H7 (cell line): ENCODE results near the gene MADD. TPM values are rescaled to one million over a fixed set of nuclear protein-coding genes. Genes with fewer than 3 reads are reported as not detected.

ENCODE experiments used
- DNase-seq: peaks from one replicate; pipeline ENCODE4 v3.0.0; 2012
- H3K27me3 ChIP-seq: 2 replicates; pipeline ENCODE4 v1.6.0; 2011; ENCODE audit warnings: mild to moderate bottlenecking, low read length; ENCODE audit not compliant: control insufficient read depth, insufficient read depth
- H3K36me3 ChIP-seq: replicated peaks from 2 replicates; pipeline ENCODE4 v1.5.1; 2011; ENCODE audit warnings: low read length; ENCODE audit not compliant: control insufficient read depth, insufficient read depth
- H3K4me3 ChIP-seq: 2 replicates; pipeline ENCODE4 v1.5.1; 2011; ENCODE audit warnings: low read depth, mild to moderate bottlenecking, control low read depth, low read length, moderate library complexity; ENCODE audit not compliant: insufficient read depth
- total RNA-seq: library from RNA; depleted of rRNA; stranded (reverse); fragments of >200 nt; shearing (Covaris generic); gene quantifications from 2 replicates; pipeline ENCODE4 v1.2.3, GENCODE V29; 2014

Gene MADD
- total RNA-seq, 1 experiment from 2014 or later: 21.3 TPM

DNA sequence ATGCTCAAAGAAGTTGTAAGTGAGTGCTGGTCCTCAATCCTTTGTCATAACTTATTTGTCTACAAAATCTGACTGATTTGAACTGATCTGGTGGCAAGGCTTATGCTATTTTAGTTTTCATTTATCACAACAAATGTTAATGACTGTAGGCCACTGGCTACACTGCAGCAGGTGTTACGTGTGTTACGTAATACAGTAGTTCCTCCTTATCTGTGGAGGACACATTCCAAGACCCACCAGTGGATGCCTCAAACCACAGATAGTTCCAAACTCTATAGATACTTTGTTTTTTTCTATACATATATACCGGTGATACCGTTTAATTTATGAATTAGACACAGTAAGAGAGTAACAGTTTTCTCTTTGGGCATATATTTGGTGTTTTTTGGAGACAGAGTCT is 7.0 kb downstream of the MADD start:
- no peak for DNase-seq
- Histone ChIP-seq H3K36me3 (peaks cover 15% of the 10 kb centered on the region), H3K4me3 (no peak overlapping the region), H3K27me3 (no peaks in the 10 kb centered on the region)

DNA sequence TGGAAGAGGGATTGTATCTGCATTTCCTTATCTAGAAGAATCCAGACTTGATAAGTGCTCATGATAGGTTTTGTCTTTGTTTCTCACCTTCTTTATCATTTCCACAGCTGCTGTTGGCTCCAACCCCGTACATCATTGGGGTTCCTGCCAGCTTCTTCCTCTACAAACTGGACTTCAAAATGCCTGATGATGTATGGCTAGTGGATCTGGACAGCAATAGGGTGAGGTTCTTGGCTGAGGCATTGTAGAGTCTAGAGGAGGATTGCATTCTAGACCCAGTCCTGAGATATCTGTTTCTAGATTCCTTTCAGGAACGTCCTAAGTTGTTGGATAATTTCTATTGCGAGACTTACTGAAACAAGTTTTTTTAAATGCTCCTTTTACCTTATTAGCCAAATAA is 8.1 kb downstream of the MADD start:
- H3K36me3 ChIP-seq: peaks cover 22% of the 10 kb centered on the region
- no peaks in the 10 kb centered on the region for H3K27me3 ChIP-seq
- H3K4me3 ChIP-seq: no peak overlapping the region
- no peak for DNase-seq

DNA sequence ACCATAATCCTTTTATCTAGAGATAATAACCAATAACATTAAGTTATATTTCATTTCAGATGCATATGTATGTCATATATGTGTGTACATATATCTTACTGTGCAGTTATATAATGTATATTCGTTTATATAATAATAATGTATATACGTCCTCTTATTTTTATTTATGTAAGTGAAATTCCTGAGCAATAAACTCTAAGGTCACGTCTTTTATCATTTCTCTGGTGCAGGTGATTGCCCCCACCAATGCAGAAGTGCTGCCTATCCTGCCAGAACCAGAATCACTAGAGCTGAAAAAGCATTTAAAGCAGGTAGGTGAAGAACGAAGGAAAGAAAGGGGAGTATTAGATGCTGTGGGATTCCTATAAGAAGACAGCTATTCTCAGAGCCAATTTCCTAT is 8.8 kb downstream of the MADD start:
- H3K27me3 ChIP-seq: no peaks in the 10 kb centered on the region
- no peak overlapping the region for H3K4me3 ChIP-seq
- DNase-seq: no peak
- H3K36me3 ChIP-seq: peaks cover 22% of the 10 kb centered on the region

DNA sequence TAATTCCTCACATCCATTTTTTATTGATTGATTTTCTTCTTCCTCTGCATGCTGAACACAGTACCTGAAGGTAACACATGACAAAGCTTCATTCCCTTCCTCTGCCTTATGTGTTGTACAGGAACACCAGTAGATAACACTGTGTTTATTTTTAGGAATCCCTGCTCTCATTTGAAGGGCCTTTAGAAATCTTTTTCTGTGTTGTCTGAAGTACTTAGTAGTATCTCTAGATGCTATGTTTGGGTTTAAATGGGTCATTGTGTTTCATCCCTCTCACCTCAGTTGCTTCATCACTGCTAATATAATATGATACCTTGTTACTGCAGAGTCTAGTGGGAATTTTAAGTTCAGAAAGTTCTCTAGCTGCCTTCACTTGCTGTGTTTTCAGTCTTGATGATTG is 10.2 kb downstream of the MADD start:
- Histone ChIP-seq H3K4me3 (no peak overlapping the region), H3K27me3 (no peaks in the 10 kb centered on the region), H3K36me3 (peaks cover 30% of the 10 kb centered on the region)
- no peak for DNase-seq

DNA sequence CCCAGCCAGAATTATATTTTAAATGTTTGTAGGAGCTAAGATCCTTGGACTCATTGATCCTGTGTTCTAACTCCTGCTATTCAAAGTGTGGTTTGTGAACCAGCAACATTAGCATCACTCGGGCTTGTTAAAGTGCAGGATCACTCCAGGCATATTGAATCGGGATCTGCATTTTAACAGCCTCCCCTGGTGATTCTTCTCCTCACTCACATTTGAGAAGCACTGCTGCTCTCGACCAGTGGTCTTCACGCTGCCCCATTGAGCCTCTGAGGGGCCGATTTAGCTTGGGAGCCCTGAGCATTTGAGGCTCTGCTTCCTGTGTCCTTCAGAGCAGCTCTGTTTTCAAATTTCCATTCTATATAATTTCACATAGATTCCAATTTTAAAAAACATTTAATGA is 10.9 kb downstream of the MADD start:
- peak; percentile 68 for DNase-seq
- no peak overlapping the region for H3K4me3 ChIP-seq
- H3K27me3 ChIP-seq: no peaks in the 10 kb centered on the region
- H3K36me3 ChIP-seq: peaks cover 34% of the 10 kb centered on the region

DNA sequence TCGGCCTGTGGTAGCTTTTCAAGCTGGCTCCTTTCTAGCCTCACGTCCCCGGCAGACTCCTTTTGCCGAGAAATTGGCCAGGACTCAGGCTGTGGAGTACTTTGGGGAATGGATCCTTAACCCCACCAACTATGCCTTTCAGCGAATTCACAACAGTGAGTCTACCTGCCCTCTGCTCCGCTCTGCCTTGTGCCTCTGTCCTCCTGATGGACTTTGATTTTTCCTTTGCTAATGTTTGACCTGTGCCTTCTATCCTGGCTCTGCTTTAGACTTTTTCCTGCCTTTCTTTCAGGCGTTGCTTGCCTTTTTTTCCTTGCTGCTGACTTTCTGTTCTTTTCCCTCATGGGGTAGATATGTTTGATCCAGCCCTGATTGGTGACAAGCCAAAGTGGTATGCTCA is 12.5 kb downstream of the MADD start:
- no peak for DNase-seq
- Histone ChIP-seq H3K36me3 (peaks cover 31% of the 10 kb centered on the region), H3K27me3 (no peaks in the 10 kb centered on the region), H3K4me3 (no peak overlapping the region)

DNA sequence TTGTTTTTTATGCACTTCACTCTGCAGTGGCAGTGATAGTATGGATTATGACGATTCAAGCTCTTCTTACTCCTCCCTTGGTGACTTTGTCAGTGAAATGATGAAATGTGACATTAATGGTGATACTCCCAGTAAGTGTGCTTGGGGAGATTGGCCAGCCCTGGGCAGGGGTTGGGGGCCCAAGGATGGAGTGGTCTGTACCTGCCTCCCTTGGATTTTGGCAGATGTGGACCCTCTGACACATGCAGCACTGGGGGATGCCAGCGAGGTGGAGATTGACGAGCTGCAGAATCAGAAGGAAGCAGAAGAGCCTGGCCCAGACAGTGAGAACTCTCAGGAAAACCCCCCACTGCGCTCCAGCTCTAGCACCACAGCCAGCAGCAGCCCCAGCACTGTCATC is 14.2 kb downstream of the MADD start:
- no peak for DNase-seq
- H3K36me3 ChIP-seq: peaks cover 34% of the 10 kb centered on the region
- no peak overlapping the region for H3K4me3 ChIP-seq
- H3K27me3 ChIP-seq: no peaks in the 10 kb centered on the region

DNA sequence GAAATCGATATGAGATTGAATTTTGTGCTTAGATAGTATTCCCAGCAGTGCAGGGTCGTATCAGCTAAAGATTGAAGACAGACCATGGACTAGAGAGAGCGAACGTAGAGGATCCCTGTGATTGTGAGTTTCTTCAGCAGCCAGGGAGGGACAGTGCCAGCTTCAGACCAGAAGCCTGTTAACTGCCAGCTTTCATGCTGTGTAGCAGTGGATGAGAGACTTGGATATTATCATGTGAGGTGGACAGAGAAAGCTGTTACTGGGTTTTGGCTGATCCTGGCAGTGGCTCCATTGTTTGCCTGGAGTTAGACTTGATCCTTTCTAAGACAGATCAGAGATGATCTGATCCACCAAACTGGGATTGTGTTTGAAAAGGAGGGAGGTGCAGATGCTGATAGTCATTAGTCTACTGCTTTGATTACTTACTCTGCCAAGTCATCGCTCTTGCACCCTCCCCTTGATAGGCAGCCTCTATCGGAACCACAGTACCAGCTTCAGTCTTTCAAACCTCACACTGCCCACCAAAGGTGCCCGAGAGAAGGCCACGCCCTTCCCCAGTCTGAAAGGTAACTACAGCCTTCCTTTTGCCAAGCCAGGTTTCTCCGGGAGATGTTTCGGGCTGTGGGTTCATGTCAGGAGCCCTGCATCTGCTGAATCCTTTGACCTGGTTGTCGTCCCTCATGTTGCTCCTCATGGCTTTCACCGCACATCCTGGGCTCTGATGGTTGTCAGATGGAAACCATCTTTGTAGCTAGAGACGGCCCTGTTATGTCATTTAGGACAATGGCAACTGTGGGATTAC is 16.2 kb downstream of the MADD start:
- no peak overlapping the region for H3K4me3 ChIP-seq
- H3K27me3 ChIP-seq: no peaks in the 10 kb centered on the region
- H3K36me3 ChIP-seq: peaks cover 41% of the 10 kb centered on the region

DNA sequence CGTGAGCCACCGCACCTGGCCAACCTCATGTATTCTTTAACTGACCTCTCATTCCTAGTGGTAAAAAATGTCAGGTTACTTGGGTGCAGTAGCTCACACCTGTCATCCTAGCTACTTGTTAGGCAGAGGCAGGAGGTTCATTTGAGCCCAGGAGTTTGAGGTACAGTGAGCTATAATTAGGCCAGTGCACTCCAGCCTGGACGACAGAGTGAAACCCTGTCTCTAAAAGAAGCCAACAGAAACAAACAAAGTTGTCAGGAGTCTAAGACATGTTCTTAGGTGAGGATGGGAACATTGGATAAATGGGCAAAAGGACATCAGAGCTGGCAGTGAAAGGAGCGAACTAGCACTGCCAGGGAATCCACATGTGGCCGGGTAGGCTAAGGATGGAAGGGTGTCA is 18.1 kb downstream of the MADD start:
- H3K4me3 ChIP-seq: no peak overlapping the region
- peaks cover 40% of the 10 kb centered on the region for H3K36me3 ChIP-seq
- DNase-seq: no peak
- no peaks in the 10 kb centered on the region for H3K27me3 ChIP-seq

More for the DNA sequence above, 16.2 kb downstream of the MADD start:
- no peak for DNase-seq

DNA sequence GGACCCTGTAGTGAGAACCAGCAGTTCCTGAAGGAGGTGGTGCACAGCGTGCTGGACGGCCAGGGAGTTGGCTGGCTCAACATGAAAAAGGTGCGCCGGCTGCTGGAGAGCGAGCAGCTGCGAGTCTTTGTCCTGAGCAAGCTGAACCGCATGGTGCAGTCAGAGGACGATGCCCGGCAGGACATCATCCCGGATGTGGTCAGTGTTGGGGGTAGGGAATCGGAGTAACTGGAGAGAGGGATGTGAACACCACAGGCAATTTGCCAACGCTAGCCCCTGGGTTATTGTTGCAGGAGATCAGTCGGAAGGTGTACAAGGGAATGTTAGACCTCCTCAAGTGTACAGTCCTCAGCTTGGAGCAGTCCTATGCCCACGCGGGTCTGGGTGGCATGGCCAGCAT is 19.9 kb downstream of the MADD start:
- peaks cover 36% of the 10 kb centered on the region for H3K36me3 ChIP-seq
- peak; percentile 10 for DNase-seq
- H3K4me3 ChIP-seq: no peak overlapping the region
- H3K27me3 ChIP-seq: no peaks in the 10 kb centered on the region

DNA sequence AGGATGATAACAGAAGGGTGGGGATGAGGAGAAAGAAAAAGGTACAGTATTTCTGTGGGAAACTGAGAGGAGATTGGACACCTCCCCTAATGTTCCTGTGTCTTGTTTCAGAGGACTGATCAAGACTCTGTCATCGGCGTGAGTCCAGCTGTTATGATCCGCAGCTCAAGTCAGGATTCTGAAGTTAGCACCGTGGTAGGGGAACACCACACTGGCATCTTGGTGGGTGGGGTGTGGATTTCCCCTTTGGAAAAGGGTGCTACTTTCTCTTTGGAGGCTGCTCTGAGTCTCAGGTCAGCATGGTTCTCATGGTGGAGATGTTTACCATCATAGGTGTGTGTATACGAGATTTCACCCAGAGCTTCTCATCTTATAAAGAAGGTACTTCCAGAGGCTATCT is 25.5 kb downstream of the MADD start:
- no peak overlapping the region for H3K4me3 ChIP-seq
- H3K27me3 ChIP-seq: no peaks in the 10 kb centered on the region
- H3K36me3 ChIP-seq: peaks cover 21% of the 10 kb centered on the region
- no peak for DNase-seq

DNA sequence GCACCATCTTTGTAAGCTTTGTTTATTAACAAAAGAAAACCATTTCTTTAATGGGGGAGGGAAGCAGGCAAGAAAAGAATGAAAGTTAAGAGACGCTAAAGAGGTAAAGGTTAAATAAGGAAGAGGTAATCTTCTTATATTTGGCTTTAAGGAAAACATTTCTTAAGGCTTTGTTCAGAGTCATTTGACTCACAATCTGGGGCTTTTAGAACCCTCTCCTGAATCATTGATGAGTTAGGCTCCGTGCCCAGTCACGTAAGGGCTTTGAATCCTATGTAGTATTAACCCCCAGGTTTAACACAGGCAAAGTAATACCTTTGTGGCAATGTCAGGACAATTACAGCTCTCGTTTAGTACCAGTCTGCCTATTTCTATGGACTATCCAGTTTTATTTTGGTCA is 26.1 kb downstream of the MADD start:
- Histone ChIP-seq H3K36me3 (peaks cover 17% of the 10 kb centered on the region), H3K4me3 (no peak overlapping the region), H3K27me3 (no peaks in the 10 kb centered on the region)
- DNase-seq: no peak

DNA sequence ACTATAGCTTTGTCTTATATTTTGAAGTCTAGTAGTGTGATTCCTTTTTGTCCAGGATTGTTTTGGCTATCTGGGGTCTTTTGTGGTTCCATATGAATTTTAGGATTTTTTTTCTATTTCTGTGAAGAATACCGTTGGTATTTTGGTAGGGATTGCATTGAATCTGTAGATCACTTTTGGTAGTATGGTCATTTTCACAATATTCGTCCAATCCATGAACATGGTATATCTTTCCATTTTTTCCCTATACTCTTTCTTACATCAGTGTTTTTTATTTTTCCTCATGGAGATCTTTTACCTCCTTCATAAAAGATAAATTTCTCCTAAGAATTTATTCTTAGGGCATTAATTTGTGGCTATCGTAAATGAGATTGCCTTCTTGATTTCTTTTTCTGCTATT is 29.1 kb downstream of the MADD start:
- H3K36me3 ChIP-seq: peaks cover 6% of the 10 kb centered on the region

DNA sequence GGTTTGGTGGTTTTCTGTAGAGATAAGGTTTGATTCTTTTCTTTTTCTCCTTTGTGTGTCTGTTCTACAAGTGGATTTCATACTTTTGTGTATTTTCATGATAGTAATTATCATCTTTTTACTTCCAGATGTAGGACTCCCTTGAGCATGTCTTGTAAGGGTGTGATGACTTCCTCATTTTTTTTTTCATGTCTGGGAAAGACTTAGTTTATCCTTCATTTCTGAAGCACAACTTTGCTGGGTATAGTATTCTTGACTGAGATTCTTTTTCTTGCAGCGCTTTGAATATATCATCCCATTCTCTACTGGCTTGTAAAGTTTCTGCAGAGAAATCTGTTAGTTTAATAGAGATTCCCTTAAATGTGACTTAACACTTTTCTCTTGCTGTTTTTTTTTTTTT is 32.9 kb downstream of the MADD start:
- H3K36me3 ChIP-seq: no peaks in the 10 kb centered on the region; the same call in none of the 2 replicates
- no peak overlapping the region for H3K4me3 ChIP-seq

More for the DNA sequence above, 29.1 kb downstream of the MADD start:
- Histone ChIP-seq H3K27me3 (no peaks in the 10 kb centered on the region), H3K4me3 (no peak overlapping the region)
- DNase-seq: no peak

DNA sequence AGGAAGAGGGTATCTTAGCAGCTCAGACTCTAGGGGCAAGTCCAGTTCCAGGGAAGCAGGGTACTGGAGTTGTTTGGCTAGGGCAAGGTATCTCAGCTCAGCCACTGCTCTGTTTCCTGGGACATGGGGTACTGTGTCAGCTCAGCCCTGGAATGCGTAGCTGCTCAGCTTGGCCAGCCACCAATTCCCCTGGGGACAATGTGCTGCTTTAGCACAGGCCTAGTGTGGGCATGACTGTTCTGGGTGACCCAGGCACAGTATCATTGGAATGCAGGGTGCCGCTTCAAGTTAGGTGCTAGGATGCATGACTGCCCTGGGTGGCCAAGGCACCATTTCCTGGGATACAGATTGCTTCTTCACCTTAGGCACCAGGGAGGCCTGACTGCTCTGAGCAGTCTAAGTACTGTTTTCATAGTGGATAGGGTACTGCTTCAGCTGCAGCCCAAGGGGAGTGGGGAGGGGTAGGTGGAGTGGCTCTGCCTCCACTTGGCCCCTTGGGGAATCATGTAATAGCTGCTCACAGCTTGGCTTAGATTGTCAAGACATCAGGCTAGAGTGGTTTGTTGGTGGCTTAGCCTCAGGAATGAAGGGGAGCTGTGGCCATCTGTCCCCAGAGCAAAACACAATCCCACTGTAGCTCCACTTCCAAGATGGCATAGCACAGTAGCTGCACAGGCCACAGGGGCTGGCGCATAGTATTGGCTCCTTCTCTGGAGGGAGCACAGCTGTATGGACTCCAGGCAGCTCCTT is 36.0 kb downstream of the MADD start:
- peaks cover 10% of the 10 kb centered on the region for H3K36me3 ChIP-seq

More for the DNA sequence above, 32.9 kb downstream of the MADD start:
- DNase-seq: no peak
- no peaks in the 10 kb centered on the region for H3K27me3 ChIP-seq

More for the DNA sequence above, 36.0 kb downstream of the MADD start:
- no peak for DNase-seq
- no peak overlapping the region for H3K4me3 ChIP-seq
- H3K27me3 ChIP-seq: no peaks in the 10 kb centered on the region
